Measurements from ENCODE around the gene SARDH.
"Not testable (repeated sequence)": the region's sequence is repeated elsewhere in the genome, so short reads cannot be mapped to it uniquely, and the experiment has no call there.

Gene SARDH

DNA sequence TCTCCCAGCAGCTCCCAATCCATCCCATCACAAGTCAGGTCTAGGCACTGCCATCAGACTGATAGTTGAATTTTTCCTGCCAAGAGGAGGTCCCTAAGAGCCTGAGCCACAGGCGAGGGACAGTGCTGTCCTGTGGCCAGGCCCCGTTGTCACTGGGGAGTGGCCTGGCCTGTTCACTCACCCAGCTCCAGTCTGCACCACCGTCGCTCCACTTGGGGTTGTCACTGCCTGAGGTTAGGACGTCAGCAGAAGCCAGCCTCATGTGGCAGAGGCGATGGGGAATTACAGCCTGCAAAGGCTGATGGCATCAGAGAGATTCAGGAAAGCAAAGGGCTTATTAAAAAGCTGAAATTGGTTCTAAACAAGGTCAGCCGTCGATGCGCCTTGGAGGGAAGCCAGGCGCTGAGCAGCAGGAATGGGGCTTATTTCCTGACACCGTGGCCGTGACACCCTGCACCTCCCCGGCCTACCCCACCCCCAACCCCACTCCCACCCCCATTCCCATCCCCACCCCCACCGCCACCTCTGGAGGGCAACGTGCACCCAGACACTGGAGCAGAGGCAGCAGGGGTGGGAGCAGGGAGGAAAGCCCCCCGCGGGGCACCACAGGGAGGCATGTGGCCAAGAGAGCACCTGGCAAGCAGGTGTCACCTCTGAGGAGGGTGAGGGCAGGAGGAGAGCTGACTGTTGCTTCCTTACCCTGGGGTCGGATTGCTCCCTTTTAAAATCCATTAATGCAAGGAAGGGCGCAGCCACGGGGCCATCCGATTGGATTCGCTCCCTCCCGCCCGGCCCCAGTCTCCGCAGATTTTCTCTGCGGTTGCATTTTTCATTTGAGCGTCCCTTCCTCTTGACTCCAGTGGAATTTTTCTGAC, 105.1 kb downstream of the SARDH start:
- no peak for DNase-seq (ENCODE audit: low read depth in 2 of 2)

DNA sequence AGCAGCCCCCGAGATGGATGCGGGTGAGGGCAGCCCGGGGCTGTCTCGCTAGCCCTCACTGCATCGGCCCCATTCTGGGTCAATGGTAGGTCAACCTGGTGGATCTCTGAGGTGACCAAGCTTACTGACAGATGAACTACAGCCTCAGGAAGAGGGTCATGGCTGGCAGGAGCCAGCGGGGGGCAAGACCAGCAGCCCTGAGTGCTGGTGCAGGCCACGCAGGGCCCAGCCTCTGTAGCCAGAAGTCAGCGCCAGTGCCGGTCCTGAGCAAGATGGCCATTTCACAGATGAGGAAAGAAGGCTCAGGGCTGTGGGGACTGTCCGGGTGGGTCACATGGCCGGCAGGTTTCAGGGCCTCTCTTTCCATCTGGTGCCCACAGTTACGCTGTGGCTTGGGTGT, 107.0 kb downstream of the SARDH start:
- no peak for DNase-seq (ENCODE audit: low read depth in 2 of 2)

DNA sequence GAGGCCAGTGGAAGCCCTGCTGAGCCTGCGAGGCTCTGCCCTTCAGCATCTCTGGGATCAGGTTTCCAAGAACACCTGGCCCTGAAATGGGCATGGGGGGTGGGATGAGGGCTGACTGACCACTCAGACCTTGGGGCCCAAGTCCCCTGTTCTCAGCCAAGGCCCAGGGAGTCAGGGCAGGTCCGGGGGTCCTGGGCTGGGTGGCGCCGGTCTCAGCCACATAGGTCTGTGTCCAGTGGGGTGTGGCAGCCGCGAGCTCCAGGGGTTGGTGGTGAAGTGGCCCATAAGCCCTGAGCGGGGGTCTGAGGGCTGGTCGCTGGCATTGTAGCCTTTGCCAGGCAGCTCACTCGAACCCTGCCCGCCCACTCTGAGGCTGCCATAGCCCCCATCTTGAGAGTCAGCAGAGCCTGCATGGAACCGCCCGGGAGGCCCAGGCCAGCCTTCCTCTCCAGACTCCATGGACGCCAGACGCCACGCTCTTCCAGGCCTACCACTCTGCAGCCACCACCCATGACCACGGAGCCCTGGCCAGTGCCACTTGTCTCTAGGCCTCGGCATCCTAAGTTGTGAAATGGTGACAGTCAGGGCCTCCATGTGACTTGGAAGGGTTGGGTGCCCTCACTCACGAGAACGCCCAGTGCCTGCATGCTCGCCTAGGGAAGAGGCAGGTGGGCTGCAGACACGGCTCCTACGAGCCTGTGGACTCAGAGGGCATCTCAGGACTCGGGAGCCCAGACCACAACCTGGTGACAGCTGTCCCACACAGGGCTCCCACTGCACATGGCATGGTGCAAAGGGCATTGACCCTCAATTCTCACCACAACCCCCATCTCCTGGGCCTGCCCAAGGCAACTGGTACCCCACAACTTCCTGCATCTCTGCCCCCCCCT, 108.7 kb downstream of the SARDH start:
- DNase-seq (ENCODE audit: low read depth in 2 of 2) = no peak

DNA sequence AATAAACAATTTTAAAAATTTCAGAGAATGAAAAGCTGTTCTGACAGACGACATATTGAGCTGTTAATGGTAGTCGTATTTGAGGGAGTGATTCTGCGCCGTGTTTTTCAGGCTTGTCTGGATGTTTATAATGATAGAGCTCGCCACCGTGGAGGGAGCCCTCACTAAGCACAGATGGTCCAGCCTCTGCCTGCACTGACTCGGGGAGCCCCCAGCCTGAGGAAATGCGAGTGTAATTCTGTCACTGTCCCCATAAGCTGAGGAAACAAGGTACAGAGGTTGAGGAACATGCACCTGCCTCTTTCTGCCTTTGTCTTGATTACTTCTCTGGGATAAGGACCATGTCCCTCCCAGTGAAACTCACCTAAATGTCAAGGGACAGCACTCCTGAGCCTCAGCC, 109.4 kb downstream of the SARDH start:
- DNase-seq (ENCODE audit: low read depth in 2 of 2) = no peak

DNA sequence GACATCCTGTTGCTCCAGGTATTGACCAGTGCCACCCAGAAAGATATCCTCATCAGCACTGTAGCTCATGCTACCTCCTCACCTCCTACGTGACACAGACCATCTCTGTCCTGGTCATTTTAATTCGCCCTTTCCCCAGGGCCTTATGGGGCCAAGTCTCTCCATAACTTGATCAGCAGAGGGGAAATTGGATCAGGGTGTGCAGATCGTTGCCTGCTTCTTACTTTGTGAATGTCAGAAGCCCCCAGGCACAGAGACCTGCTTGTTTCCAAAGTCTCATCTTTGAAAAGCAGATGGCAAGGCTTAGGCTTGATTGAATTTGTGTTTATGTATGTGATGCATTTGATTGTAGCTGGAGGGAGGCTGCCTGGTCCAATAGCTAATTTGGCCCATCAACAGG, 110.8 kb downstream of the SARDH start:
- no peak for DNase-seq (ENCODE audit: low read depth in 2 of 2)

DNA sequence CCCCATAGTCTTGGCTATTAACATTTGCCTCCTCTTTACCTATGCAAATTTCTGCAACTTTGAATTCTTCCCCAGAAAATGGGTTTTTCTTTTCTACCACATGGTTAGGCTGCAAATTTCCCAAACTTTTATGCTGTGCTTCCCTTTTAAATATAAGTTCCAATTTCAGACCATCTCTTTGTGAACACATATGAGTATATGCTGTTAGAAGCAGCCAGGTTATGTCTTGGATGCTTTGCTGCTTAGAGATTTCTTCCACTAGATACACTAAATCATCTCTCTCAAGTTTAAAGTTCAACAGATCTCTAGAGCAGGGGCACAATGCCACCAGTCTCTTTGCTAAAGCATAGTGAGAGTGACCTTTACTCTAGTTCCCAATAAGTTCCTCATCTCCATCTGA, 112.1 kb downstream of the SARDH start:
- not testable (repeated sequence) for DNase-seq (ENCODE audit: low read depth in 2 of 2)

DNA sequence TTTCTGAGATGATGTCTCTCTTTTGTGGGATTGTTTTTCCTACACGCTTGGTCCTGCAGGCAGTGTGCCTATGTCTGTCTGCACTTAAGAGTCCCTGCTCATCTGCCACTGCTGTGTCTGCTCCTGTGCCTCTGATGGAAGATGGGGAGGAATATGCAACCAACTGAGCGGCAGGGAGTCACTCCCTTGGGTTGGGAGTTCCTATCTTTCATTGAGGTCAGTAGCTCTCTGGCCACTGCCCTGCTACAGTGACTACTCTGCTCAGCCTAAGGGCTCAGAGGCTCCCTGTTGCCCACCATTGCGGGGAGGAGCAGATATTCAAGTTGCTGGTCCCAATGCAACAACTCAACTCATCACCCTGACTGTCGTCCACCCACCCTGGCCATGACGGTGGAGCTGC, 115.6 kb downstream of the SARDH start:
- DNase-seq (ENCODE audit: low read depth in 2 of 2) = no peak

DNA sequence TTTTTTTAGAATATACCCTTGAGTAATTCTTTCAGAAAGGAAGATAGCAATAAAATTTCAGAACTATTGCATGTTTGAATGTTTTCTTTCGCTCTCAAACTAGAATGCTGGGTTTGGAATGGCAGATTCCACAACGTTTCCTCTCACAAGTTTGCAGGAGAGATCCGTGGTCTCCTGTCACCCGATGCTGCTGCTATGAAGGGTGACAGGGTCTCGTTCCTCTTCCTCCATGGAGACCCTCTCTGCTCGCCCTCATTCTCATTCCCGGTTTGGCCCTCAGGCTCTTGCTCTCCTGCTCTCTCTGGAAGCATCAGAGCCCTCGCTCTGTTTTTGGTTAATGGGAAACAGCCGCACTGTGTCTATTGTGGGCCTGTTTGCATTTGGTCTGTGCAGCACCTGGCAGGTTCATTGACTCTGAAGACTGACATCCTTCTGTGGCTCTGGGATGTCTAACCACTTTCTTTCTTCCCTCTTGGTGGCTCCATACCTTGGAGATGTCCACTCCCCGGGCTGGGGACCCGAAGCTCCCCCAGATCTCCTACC, 116.4 kb downstream of the SARDH start:
- DNase-seq (ENCODE audit: low read depth in 2 of 2) = no peak

DNA sequence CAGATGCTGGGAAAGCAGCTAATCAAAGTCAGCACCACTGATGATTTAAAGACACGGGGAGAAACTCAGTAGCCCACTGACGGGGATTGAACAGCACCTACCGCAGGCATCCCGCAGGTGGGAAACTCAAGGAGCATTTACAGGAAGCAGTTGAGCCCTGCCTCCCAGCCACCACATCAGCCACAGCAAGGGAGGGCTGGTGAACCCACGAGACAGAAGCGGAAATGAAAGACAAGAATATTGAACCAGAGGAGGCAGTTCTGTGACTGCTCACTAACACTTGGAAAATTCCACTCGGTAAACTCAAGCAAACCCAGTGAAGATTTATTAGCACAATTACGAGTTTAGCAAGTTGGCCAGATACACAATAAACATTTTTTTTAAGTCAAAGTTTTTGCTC, 118.4 kb downstream of the SARDH start:
- DNase-seq (ENCODE audit: low read depth in 2 of 2) = peak; percentile 19 to 34

DNA sequence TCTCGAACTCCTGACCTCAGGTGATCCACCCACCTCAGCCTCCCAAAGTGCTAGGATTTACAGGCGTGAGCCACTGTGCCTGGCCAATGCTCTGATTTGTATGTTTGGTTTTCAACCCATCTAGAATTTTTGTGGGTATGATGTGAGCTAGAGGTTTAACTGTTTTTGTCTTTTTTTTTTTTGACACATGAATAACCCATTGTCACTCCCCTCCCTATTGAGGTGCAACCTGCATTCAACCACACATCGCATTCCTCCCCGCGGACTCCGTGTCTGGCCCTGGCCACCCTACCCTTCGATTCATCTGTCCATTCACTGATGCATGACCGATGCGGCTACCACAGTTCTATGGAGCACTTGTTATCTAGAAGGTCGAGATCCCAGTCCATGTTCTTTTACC, 119.4 kb downstream of the SARDH start:
- no peak for DNase-seq (ENCODE audit: low read depth in 2 of 2)

DNA sequence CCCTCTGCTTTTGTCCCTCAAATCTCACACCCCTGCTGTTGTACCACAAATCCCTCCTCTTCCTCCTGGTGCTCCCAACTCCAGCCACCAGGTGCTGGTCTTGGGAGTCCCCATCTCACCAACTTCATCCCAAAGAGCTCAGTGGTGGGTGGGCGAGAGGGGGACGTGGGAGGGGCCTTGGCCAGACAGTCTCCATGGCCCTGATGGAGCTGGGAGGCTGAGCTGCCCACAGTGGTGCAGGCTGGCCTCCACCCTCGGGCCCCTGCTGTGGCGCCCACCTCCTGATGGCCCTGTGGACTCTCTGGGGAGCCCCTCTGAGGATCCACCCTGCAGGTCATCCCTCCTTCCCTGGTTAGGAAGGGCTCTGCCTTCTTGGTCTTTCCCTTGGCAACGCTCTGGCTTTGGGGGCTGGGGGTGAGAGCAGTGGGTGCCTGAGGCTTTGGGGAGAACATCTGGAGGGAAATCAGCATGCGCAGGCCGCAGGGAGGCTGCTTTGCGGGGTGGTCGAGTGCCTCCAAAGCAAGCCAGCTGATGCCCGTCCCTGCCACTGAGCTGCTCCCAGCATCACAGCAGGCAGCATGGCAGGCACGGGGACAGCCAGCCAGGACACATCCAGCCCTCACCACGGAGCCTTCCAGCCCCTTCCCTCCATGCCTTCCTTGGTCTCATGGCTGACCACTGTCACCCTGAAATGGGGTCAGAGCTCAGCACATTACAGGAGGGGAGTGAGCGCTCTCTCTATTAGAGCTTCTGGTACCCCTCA, 121.3 kb downstream of the SARDH start:
- no peak for DNase-seq (ENCODE audit: low read depth in 2 of 2)

DNA sequence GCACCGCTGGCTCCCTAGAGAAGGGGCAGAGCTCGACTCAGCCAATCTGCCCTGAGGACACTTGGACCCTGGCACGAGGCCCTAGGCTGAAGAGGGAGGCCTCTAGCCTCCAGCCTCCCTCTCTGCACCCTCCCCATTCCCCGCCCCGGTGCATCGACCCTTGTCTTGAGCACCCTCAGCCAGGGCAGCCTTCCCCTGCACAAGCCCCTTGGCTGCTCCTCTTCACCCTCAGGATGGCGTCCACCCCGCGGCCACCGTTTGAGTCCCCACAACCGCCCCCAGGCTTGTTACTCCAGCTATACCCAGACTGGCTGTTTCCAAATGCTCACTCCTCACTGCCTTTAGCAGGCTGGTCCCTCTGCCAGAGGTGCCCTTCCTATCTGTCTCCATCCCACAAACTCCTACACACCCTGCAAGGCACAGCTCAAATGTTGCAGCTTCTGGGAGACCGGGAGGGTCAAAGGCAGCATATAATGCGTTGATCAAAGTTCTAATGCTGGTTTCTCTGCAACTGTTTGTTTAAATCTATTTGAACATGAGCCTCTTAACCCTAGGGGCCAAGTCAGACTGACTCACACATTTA, 122.5 kb downstream of the SARDH start:
- no peak for DNase-seq (ENCODE audit: low read depth in 2 of 2)

DNA sequence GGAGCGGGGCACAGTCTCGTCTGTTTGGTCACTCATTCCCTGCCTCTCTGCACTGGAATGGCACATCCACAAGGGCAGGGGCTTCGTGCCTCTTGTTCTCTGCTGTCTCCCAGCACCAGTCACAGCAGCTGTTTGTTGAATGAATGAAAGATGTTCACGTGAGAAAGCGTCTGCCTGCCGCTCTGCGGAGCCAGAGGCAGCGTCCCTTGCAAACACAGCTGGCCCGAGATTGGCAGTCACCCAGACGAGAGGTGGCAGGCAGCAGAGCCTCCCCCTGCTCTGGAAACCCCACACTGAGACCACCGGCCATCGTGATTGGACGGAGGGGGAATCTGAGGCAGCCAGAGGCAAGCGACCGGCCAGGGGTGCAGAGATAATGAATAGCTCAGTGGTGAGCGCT, 123.0 kb downstream of the SARDH start:
- no peak for DNase-seq (ENCODE audit: low read depth in 2 of 2)

DNA sequence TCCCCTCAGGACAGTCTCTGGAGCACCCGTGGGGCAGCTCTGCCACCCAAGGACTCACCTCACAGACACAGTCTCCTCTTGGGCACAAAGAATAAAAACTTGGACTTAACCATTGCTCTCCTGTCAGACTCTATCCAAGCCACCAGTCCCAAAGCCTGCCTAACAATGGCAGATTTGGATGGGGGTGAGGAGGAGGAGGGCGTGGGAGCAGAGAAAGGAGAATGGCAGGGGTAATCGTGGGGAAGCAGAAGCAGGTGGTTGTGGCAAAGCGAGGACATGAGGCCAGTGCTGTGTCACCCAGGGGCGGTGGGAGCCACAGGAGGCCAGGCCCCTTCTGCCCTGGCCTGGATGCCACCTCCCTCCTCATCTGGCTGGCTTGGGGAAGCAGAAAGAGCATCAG, 123.5 kb downstream of the SARDH start:
- DNase-seq (ENCODE audit: low read depth in 2 of 2) = no peak

DNA sequence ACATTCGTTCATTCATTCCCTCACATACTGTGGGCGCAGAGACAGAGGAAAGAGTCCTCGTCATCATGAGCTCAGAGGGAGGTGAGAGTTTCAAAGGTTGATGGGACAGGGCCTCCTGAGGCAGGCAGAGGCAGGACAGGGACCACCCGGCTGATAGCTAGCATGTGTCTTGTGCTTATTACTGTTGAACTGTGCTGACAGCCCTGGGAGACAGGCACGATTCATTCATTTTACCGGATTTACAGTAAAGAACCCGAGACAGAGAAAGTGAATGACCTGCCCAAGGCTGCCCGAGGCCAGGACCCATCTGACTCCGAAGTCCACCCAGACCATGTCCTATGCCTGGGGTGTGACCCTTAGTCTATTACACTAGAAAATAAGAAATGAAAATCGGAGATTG, 124.1 kb downstream of the SARDH start:
- no peak for DNase-seq (ENCODE audit: low read depth in 2 of 2)
